ENCODE measurements around the gene TMPO.

- TF ChIP-seq, protein P1, sequence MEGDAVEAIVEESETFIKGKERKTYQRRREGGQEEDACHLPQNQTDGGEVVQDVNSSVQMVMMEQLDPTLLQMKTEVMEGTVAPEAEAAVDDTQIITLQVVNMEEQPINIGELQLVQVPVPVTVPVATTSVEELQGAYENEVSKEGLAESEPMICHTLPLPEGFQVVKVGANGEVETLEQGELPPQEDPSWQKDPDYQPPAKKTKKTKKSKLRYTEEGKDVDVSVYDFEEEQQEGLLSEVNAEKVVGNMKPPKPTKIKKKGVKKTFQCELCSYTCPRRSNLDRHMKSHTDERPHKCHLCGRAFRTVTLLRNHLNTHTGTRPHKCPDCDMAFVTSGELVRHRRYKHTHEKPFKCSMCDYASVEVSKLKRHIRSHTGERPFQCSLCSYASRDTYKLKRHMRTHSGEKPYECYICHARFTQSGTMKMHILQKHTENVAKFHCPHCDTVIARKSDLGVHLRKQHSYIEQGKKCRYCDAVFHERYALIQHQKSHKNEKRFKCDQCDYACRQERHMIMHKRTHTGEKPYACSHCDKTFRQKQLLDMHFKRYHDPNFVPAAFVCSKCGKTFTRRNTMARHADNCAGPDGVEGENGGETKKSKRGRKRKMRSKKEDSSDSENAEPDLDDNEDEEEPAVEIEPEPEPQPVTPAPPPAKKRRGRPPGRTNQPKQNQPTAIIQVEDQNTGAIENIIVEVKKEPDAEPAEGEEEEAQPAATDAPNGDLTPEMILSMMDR (IDR thresholded peaks at IDR 0.05) = no peak
- no peak for TF ChIP-seq POLR2A (IDR thresholded peaks at IDR 0.05)
Observed at GRCh38 chr12:98595243-98595988, 80.0 kb downstream of the TMPO start.

Data from uterus (tissue), 2 donors.